ENCODE measurements around the gene RHBDL2. TPM values are rescaled to one million over a fixed set of nuclear protein-coding genes. Genes with fewer than 3 reads are reported as not detected.

The RHBDL2 gene
- total RNA-seq, 1 donor from 2014 or later: 1.1 TPM

DNA sequence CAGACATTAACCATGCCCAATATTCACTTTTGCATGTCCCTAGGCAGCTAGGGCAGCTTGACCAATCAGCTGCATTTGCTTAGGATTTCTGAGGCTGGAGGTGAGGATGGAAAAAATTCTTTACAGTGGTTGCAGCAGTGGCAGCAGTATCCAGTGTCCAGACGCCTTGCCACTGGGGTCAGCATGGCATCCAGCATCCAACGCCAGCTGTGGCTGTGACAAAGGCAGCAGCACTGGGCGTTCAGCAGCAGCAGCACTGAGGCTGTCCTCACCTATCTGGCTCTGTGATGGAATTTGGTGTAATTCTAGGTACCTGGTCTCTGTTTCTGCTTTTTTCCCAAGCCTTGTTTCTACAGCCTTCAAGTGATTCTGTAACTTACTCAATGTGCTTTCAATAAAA lies 15.5 kb downstream of the RHBDL2 start:
- DNase-seq: no peak
- Histone ChIP-seq H3K4me1 (no peaks in the 10 kb centered on the region), H3K27me3 (no peaks in the 10 kb centered on the region), H3K36me3 (no peaks in the 10 kb centered on the region), H3K9me3 (no peaks in the 10 kb centered on the region), H3K4me3 (no peak overlapping the region), H3K27ac (no peak overlapping the region)
- TF ChIP-seq, protein P1, sequence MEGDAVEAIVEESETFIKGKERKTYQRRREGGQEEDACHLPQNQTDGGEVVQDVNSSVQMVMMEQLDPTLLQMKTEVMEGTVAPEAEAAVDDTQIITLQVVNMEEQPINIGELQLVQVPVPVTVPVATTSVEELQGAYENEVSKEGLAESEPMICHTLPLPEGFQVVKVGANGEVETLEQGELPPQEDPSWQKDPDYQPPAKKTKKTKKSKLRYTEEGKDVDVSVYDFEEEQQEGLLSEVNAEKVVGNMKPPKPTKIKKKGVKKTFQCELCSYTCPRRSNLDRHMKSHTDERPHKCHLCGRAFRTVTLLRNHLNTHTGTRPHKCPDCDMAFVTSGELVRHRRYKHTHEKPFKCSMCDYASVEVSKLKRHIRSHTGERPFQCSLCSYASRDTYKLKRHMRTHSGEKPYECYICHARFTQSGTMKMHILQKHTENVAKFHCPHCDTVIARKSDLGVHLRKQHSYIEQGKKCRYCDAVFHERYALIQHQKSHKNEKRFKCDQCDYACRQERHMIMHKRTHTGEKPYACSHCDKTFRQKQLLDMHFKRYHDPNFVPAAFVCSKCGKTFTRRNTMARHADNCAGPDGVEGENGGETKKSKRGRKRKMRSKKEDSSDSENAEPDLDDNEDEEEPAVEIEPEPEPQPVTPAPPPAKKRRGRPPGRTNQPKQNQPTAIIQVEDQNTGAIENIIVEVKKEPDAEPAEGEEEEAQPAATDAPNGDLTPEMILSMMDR (IDR thresholded peaks at IDR 0.05): no peak
- intact Hi-C loops (cut with DNase I): no loop called here
- ATAC-seq: no peak

DNA sequence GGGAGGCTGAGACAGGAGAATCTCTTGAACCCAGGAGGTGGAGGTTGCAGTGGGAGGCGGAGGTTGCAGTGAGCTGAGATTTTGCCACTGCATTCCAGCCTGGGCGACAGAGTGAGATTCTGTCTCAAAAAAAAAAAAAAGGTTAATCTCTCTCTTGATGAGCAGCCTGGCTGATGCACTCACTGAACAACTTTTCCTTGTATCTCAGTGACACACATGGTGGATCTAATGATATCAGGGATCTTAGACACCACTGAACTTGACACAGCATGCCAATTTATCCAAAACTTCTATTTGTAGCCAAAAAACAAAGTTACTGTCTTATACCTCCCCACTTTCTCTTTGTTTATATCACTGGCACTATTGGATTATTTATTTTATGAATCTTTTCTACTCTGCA lies 16.2 kb downstream of the RHBDL2 start:
- Histone ChIP-seq H3K27me3 (no peaks in the 10 kb centered on the region), H3K9me3 (no peaks in the 10 kb centered on the region), H3K4me1 (no peaks in the 10 kb centered on the region), H3K4me3 (no peak overlapping the region), H3K27ac (no peak overlapping the region), H3K36me3 (no peaks in the 10 kb centered on the region)
- intact Hi-C loops (cut with DNase I): no loop called here
- ATAC-seq (no peak), DNase-seq (no peak)
- TF ChIP-seq, protein P1 (IDR thresholded peaks at IDR 0.05): no peak

DNA sequence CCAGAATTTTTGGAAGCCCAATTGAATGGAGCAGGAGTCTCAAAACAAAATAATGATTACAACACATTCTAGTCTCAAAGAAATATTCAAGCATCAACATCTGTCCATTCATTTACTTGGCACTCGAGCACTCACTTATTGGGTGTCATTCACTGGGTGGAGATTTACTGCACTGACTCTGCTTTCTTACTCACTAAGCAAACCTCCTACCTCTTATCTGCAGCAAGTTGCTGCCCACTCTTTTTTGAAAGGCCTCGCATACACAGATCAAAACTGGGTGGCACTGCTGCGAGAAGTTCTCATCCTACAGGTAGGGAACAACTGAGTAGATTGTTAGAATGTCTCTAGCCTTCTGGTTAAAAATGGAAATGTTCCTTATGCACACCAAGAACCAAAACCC lies 18.0 kb downstream of the RHBDL2 start:
- TF ChIP-seq, protein P1 (IDR thresholded peaks at IDR 0.05): no peak
- DNase-seq (no peak), ATAC-seq (no peak)
- H3K9me3 ChIP-seq: no peaks in the 10 kb centered on the region
- H3K4me1 ChIP-seq: no peaks in the 10 kb centered on the region
- H3K27ac ChIP-seq: no peak overlapping the region
- no peaks in the 10 kb centered on the region for H3K36me3 ChIP-seq
- no peaks in the 10 kb centered on the region for H3K27me3 ChIP-seq
- H3K4me3 ChIP-seq: no peak overlapping the region
- intact Hi-C loops (cut with DNase I): no loop called here

DNA sequence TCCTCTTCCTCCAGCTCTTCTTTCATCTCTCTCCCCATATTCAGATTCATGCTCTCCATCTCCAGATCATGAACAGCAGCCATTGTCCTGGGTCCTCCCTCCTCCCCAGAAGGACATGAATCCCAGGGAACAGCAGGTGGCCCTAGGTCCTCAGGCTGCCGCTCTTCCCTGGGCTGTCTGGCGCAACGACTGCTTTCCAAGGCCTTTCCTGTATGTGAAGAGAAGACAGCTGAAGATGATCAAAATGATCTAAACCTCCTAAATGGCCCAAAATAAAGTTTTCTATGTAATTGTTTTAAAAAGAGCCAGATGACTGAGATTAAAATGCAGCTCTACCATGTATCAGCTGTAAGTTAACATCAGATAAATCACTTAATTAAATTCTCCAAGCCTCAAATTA lies 22.5 kb downstream of the RHBDL2 start:
- H3K36me3 ChIP-seq: no peaks in the 10 kb centered on the region
- DNase-seq (no peak), ATAC-seq (peak; percentile 53)
- intact Hi-C loops (cut with DNase I): no loop called here
- TF ChIP-seq, protein P1 (IDR thresholded peaks at IDR 0.05): no peak
- H3K4me3 ChIP-seq: no peak overlapping the region
- H3K27ac ChIP-seq: no peak overlapping the region
- no peaks in the 10 kb centered on the region for H3K4me1 ChIP-seq
- H3K27me3 ChIP-seq: no peaks in the 10 kb centered on the region
- H3K9me3 ChIP-seq: no peaks in the 10 kb centered on the region

DNA sequence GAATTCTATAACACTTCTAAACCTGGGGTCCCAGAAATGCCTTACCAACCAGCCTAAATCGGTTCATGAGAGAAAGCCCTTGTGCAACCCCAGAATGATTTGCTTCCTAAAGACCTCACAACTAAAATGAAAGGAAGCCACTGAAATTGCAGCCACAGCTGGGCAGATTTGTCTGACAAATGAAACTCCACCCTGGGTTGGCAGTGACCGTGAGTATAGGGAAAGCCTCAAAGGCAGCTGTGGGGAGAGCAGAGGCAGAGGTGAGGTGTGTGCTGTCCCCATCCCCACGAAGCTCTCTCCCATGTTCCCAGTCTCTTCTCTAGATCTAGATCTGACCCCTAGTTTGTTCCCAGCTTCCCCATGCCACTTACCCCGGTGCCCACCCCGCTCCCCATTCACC lies 23.1 kb downstream of the RHBDL2 start:
- Histone ChIP-seq H3K27ac (no peak overlapping the region), H3K4me3 (no peak overlapping the region), H3K36me3 (no peaks in the 10 kb centered on the region), H3K4me1 (no peaks in the 10 kb centered on the region), H3K27me3 (no peaks in the 10 kb centered on the region), H3K9me3 (no peaks in the 10 kb centered on the region)
- DNase-seq (no peak), ATAC-seq (no peak)
- TF ChIP-seq, protein P1 (IDR thresholded peaks at IDR 0.05): no peak
- intact Hi-C loops (cut with DNase I): no loop called here

DNA sequence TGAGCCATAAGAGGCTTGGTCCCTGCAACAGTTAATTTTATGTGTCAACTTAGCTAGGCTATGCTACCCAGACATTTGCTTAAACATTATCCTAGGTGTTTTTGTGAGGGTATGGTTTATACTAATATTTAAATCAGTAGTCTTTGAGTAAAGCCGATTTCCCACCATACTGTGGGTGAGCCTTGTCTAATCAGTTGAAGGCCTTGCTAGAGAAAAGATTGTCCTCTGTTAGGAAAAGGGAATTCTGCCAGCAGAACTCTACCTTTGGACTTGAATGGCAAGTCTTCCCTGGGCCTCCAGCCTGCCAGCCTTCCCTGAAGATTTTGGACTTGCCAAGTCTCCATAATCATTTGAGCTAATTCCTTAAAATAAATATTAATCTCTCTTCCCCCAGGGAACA lies 23.9 kb downstream of the RHBDL2 start:
- no peak overlapping the region for H3K27ac ChIP-seq
- TF ChIP-seq, protein P1 (IDR thresholded peaks at IDR 0.05): no peak
- H3K4me3 ChIP-seq: no peak overlapping the region
- no peaks in the 10 kb centered on the region for H3K27me3 ChIP-seq
- H3K9me3 ChIP-seq: no peaks in the 10 kb centered on the region
- DNase-seq (no peak), ATAC-seq (no peak)
- no peaks in the 10 kb centered on the region for H3K4me1 ChIP-seq
- no peaks in the 10 kb centered on the region for H3K36me3 ChIP-seq
- intact Hi-C loops (cut with DNase I): no loop called here

Measured in upper lobe of right lung (tissue), 1 donor.